ENCODE results near the gene RC3H2.
"Not testable (repeated sequence)": the region's sequence is repeated elsewhere in the genome, so short reads cannot be mapped to it uniquely, and the experiment has no call there.

RC3H2 gene

DNA sequence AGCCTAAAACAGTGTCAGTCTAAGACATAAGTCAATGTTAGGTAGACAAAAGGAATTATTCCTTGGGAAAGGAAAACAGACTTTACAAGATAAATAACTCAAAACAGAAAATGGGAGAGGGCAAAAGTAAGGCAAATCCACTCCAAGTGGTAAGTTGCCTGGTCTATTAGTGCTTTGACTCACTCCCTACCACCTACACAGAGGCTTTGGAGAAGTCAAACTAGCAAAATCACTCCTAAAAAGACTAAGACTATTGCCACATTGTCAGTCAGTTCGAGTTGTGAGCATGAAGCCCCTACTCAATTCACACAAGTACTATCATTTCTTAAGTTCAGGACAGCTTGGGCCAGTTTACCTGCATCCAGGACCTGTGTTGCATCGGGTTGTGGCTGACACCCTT, 13.2 kb upstream of the RC3H2 start:
- DNase-seq (ENCODE audit: low read depth): no peak

DNA sequence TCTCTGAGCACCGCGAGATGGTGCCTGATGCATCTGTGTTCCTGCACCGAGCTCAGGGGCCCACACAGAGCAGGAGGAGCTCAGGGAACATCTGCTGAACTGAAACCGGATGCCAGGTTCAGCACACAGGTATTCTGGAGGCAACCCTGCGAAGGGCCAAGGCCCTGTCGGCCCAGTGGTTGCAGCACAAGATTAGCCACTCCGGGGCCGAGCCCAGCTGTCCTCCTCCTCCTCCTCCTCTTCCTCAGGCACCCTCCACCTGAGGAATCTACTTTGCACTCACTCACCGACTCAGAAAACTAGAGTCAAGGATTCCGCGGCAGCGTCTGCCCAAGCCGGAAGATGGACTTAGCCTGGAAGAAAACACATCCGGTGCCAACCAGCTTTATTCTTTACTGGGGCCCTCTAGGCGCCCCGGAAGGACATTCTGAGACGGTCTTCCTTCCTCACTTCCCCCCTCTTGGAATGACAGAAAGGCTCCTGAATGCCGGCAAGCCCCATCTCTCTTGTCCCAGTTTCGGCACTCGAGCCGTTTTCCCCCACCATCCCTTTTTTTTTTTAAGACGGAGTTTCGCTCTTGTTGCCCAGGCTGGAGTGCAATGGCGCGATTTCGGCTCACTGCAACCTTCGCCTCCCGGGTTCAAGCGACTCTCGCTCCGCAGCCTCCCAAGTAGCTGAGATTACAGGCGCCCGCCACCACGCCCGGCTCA, 8.0 kb upstream of the RC3H2 start, which contains the start of gene ZBTB6:
ZBTB6 (minus strand) TSS at position 360 of the 710 bp plus-strand sequence. CDS start 1,251 bp downstream, outside the sequence.
- DNase-seq (ENCODE audit: low read depth): peak; percentile 59

DNA sequence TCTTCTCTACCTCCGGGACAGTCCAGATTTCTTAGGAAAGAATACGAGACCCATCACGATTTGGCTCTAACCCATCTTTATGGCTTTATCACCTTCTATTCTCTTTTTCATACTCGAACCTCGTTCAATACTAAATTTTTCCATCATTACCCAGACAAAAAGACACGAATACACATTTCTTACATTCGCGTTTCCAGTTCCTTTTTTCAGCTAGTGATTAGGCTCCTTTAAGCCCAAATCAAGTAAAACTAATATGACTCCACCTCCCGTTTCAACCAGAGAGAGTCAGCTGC, 7.5 kb upstream of the RC3H2 start:
- DNase-seq (ENCODE audit: low read depth): no peak

DNA sequence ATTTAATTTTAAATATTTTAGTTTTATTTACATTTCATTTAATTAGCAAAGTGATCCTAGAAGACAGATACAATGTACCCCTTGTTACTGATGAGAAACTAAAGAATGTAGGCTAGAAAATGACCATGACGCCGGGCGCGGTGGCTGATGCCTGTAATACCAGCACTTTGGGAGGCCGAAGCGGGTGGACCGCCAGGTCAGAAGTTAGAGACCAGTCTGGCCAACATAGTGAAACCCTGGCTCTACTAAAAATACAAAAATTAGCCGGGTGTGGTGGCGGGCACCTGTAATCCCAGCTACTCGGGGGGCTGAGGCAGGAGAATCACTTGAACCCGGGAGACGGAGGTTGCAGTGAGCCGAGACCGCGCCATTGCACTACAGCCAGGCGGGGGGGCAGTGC, 963 bp upstream of the RC3H2 start:
- not testable (repeated sequence) for DNase-seq (ENCODE audit: low read depth)

DNA sequence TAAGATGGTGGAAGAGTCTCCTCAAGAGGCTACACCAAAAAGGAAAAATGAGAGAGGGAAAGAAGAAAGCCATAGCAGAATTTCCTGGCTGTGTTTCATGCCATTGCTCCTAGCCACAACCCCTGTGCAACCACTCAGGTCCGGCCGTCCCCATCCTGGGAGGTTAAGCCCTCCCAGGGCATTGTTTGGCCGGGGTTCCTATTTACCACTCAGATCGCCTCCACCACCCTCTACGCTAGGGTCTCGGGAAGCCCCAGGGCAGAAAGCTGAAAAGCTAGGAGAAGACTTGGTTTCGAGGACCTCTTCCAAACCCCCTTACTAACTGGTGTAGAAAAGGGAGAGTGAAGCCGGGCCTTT, 715 bp downstream of the RC3H2 start:
- DNase-seq (ENCODE audit: low read depth): peak; percentile 33

DNA sequence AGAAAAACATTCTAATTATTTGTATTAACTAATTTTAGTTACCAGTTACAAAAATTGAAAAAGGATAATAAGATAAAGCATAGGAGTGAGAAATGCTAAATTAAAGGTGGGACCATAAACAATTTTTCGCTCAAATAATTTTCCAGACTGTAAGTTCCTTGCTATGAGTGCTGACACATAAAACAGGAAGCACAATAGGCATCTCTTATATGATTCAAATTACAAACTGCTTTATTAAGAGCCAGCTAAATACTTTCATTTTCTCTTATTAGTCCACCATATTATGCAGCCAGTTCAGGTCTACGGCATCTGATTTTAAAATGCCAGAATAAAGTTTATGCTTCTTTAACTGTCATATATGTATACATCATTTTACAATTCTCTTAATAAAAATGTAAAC, 4.4 kb downstream of the RC3H2 start:
- DNase-seq (ENCODE audit: low read depth): no peak

DNA sequence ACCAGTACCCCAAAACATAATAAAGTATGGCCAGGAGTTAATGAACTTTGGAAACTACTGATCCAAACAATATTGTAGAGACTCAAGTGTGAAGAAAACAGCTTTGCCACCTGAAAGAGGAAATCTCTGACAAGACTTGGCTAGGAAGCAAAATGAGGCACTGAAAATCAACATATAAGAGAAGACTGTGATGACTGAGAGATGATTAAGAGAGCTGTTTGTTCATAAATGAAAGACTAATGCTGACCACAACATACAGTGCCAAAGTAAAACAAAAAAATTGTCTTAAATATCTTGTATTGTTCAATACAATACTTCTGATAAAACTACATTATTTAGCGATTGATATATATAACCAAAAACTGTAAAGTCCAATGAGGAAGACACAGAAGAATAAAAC, 7.2 kb downstream of the RC3H2 start:
- DNase-seq (ENCODE audit: low read depth): no peak

DNA sequence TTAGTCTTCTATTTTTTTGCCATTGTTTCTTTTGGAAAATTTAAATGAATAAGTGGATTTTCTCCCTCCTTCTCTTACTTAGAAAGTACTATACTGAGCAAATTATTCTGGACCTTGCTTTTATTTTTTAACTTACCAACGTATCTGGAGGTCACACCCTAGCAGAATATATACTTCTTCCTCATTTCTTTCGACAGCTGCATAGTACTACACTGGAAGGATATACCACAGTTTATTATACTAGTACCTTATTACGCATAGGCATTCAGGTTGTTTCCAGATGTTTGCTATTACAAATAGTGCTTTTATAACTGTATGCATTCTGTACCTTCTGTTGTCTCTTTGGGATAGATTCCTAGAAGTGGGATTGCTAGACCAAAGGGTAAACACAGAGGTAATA, 16.7 kb downstream of the RC3H2 start:
- DNase-seq (ENCODE audit: low read depth): no peak

DNA sequence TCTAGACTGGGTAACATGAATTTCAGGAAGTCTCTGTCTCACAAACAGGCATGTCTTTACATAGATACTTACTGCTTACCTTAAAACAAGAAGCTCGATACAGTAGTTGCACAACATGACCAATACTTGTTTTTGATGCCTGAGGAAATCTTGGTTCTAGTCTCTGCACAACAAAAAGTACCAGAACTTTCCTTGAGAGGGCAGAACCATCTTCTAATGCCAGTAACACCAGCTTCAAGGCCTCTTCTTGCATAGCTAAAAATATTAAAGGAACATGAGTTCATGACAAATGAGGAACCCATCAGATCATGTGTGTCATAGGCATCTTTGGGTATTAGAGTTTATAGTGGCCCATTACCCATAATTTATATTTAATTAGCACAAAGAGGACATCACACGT, 22.0 kb downstream of the RC3H2 start:
- no peak for DNase-seq (ENCODE audit: low read depth)

DNA sequence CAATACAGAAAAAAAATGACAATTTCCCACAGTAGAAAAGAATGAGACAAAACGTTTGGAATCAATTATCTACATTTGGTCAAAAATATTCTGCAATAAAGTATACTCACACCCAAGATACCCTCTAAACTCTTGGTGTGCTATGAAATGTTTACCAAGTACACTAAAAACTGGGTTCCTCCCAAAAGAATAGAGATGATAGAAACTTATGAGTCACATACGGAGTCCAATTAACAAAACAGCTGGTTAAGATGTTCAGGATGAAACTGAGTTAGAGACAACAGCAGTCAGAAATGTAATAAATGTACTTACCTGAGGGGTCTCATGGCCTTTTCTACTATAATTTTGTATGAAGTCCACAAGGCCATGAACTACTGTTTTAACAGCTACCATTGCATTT, 25.7 kb downstream of the RC3H2 start:
- DNase-seq (ENCODE audit: low read depth): no peak

DNA sequence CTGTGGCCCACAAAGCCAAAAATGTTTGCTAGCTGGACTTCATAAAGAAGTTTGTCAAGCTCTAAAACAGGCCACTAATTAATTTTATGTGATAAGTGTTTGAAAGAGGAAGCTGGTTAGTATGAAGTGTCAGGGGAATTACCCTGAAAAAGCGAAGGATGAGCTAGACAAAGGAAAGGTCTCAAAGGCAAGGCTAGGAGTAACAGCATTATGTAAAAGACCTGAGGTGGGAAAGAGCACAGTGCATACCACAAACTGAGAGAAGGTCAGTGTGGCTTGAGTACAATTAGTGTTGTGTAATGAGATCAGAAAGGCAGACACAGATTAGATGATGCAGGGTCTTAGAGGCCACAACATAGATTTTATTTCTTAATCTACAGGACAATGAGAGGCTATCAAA, 29.6 kb downstream of the RC3H2 start:
- DNase-seq (ENCODE audit: low read depth): no peak

DNA sequence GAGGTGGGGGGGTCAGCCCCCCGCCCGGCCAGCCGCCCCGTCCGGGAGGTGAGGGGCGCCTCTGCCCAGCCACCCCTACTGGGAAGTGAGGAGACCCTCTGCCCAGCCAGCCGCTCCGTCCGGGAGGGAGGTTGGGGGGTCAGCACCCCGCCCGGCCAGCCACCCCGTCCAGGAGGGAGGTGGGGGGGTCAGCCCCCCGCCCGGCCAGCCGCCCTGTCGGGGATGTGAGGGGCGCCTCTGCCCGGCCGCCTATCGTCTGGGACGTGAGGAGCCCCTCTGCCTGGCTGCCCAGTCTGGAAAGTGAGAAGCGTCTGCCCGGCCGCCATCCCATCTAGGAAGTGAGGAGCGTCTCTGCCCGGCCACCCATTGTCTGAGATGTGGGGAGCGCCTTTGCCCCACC, 37.9 kb downstream of the RC3H2 start:
- not testable (repeated sequence) for DNase-seq (ENCODE audit: low read depth)

DNA sequence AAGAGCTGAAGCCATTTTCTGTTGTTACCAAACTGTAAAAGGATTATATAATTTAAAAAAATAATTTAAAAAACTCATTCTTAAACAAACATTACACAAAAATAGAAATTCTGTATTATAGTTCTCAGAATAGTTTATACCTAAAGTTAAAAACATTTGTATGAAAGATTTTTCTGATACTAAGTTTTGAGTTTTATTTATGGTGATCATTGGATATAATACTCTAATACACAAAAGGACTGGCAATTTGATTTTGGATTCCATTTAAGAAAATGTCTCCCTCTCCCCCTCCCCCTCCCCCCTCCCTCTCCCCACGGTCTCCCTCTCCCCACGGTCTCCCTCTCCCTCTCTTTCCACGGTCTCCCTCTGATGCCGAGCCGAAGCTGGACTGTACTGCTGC, 39.1 kb downstream of the RC3H2 start:
- DNase-seq (ENCODE audit: low read depth): no peak

DNA sequence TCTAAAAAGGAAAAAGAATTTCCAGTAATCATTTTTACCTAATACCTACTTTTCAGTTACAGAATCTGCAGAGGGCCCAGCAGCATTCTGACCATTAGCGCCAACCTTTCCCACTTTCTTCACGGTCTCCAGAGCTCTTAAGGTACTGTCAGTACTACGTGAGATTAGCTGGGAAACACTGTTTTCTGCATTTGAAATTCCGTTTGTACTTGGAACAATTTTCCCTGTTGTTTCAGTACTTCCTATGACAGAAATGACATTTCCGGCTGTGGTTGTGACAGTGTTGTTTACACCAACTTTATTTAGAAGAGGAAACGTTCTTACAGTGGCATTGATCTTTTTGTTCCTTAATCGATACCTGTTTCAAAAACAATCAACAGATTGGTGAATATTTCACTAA, 39.9 kb downstream of the RC3H2 start:
- no peak for DNase-seq (ENCODE audit: low read depth)

DNA sequence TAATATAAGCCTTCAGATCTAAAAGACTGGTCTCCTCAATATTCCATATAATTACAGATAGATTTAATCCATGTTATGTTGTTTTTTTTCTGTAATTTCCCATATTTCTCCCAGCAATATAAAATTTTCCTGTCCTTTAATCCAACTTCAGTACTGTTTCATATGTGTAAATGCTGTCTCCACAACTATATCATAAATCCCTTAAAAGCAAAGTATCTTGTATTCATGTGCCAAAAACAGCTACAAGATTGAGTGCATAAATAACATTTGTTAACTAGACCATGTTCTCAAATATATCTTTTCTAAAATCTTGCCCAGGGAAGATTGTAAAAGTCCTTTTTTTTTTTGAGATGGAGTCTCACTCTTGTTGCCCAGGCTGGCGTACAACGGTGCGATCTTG, 41.8 kb downstream of the RC3H2 start:
- DNase-seq (ENCODE audit: low read depth): no peak

DNA sequence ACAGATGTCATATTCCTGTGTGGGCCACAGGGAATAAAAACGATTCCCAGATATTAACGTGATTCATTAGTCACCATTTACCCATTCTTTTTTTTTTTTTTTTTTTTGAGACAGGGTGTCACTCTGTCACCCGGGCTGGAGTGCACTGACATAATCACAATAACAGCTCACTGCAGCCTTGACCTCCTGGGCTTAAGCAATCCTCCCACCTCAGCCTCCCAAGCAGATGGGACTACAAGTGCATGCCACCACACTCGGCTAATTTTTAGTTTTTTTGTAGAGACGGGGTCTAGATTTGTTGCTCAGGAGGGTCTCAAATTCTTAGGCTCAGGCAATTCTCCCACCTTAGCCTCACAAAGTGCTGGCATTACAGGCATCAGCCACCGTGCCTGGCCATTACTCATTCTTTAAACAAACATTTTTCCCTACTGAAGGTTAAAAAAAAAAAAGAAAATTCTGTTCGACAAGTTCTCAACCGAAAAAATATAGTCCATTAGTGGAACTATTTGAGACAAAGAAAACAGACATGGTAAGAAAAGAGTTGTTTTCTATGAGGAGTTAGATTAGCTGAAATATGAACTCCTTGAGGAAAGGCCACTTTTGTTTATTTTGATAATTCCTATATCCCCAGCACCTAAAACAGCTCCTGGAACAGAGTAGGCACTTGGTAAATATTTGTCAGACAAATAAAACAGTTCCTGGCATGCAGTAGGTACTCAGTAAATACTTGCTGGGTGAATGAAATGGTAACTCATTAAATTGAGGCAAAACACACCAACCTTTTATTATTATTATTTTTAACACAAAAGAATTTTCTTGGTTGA, 44.6 kb downstream of the RC3H2 start:
- no peak for DNase-seq (ENCODE audit: low read depth)

DNA sequence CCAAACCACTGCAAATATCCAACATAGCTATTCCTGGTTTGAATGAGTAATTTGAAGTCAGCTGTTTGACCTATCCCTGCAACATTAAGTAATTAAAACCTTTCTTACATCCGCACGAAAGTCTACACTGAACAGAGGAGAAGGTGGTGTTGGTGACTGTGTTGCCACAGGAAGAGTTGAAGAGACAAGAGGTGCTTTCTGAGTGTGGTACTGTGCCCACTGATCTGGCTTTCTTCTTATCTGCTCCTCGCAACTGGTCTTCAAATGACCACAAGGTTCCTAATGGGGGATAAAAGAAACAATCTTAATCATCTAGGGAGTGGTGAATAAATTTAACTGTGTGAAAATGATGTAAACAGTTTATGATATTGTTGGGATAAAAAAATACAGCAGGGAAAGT, 47.3 kb downstream of the RC3H2 start:
- DNase-seq (ENCODE audit: low read depth): no peak

DNA sequence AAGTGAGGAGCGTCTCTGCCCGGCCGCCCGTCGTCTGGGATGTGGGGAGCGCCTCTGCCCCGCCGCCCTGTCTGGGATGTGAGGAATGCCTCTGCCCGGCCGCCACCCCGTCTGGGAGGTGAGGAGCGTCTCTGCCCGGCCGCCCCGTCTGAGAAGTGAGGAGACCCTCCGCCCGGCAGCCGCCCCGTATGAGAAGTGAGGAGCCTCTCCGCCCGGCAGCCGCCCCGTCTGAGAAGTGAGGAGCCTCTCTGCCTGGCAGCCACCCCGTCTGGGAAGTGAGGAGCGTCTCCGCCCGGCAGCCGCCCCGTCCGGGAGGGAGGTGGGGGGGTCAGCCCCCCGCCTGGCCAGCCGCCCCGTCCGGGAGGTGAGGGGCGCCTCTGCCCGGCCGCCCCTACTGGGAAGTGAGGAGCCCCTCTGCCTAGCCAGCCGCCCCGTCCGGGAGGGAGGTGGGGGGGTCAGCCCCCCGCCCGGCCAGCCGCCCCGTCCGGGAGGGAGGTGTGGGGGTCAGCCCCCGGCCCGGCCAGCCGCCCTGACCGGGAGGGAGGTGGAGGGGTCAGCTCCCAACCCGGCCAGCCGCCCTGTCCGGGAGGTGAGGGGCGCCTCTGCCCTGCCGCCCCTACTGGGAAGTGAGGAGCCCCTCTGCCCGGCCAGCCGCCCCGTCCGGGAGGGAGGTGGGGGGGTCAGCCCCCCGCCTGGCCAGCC, 52.9 kb downstream of the RC3H2 start:
- DNase-seq (ENCODE audit: low read depth): not testable (repeated sequence)

DNA sequence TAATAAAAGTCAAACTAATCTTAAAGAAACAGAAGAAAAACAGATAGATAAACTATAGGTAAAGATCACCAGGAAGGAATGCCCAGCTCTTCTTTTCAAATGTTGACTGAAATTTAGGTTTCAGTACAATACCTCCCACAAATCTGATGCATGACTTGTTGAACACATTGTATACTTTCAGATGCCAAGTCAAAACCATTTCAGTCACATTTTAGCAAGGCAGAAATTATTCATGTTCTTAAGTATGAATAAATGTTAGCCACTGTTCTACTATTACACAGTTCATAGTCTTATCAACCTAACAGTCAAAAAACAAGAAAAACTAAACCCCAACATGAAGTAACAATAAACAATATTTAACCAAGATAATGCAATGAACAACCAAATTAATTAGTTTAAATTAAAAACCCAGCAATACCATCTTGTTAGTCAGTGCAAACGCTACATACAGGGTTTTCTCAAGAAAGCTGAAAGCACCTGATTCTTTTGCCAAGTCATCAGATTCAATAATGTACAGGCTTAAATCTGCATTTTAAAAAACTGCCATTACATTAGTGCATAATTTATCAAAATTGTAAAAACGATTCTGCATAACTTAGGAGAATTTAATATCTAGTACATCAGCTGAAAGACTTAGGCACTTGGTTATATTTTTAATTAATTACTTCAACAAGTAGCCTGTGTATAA, 56.8 kb downstream of the RC3H2 start:
- no peak for DNase-seq (ENCODE audit: low read depth)

DNA sequence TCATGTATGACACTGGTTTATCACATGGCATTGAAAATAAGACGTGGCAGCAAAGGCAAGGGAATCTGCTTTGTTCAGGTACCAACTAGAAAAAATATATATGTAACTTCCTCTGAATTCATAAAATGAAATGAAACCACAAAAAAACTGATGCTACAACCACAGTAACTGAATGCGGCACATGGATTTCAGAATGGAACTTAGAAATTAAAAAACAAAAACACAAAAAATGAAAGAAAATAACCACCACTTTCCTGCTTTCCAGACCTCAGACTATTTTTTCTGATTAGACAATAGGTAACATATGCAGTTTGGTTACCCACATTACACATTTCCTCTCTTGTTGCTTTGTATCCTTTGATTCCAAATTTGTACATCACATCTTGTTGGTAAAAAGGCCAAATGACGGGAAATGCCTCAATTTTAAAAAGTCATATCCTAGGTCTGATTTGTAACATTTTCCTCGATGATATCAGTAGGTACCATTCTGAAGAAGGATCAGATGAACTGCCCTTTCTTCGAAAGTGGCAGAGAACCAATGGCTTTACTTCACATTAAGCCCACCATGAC, 58.7 kb downstream of the RC3H2 start:
- DNase-seq (ENCODE audit: low read depth): no peak

DNA sequence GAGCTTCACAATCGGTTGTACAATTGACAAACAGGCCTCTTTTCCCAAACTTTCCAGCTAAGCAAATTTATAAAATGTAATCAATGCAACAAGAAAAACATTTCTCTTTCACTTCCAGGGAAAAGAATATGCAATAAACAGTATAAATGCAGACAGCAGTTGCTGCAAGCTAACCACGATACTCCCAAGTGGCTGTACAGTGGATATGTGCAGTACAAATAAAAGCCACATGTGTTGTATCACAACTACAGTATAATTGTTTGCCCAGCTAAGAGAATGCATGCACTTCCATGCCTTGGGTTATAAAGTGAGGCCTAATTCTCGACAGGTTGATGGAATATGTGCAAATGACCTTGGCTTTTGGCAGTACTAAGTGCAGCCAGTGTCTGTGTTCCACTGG, 60.0 kb downstream of the RC3H2 start:
- DNase-seq (ENCODE audit: low read depth): no peak

DNA sequence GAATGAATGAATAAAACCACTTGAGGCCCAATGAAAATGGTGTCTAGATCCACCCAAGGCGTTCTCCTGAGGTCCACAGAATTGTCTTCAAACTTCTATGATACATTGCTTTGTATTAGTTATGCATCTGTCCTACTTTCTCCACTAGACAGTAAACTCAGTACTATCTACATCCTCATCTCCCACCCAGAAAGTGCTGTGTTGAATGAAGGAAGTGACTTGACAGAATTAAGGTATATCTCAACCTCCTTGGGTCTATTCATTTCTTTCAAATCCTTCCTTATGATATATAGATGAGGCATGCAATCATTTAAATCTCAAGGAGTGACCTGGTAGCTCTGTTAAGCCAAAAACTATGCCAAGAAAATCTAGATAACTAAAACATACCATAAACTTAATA, 61.0 kb downstream of the RC3H2 start:
- DNase-seq (ENCODE audit: low read depth): no peak
